SK-N-SH treated with all-trans-retinoic acid at 6 μM for 48 hours (cell line): ENCODE data around the gene SHB.

ENCODE experiments used
- ATAC-seq: fragments of 200-7000 bp; cut with Tn5 transposase; 3 replicates; pipeline ENCODE4 v1.9.1; 2020; ENCODE audit warnings: mild to moderate bottlenecking, moderate library complexity
- ARNTL ChIP-seq: fragments of 450-650 bp; formaldehyde crosslinking; IDR thresholded peaks from 2 replicates; pipeline ENCODE4 v1.5.0; 2020; ENCODE audit warnings: low read depth, mild to moderate bottlenecking, moderate library complexity, borderline replicate concordance
- BACH2 ChIP-seq: fragments of 250-450 bp; sonication (Bioruptor Pico); IDR thresholded peaks from 2 replicates; pipeline ENCODE4 v1.9.0; 2021; ENCODE audit warnings: mild to moderate bottlenecking, borderline replicate concordance
- CREB5 ChIP-seq: fragments of 250-450 bp; sonication (Bioruptor Pico); IDR thresholded peaks from 2 replicates; pipeline ENCODE4 v1.5.1; 2020; ENCODE audit warnings: low read depth, mild to moderate bottlenecking, moderate library complexity
- CSDC2 ChIP-seq: fragments of 250-450 bp; sonication (Bioruptor Pico); IDR thresholded peaks from 2 replicates; pipeline ENCODE4 v1.5.0; 2020; ENCODE audit warnings: mild to moderate bottlenecking, moderate library complexity
- CSRNP3 ChIP-seq: fragments of 250-450 bp; sonication (Bioruptor Pico); IDR thresholded peaks from 2 replicates; pipeline ENCODE4 v1.5.1; 2021; ENCODE audit warnings: mild to moderate bottlenecking, moderate library complexity
- ESRRG ChIP-seq: fragments of 250-450 bp; sonication (Bioruptor Pico); IDR thresholded peaks from 2 replicates; pipeline ENCODE4 v1.6.1; 2021; ENCODE audit warnings: mild to moderate bottlenecking
- ISL1 ChIP-seq: fragments of 250-450 bp; sonication (Bioruptor Pico); IDR thresholded peaks from 2 replicates; pipeline ENCODE4 v2.1.2; 2022; ENCODE audit warnings: mild to moderate bottlenecking, moderate library complexity
- PATZ1 ChIP-seq: fragments of 250-450 bp; sonication (Bioruptor Pico); IDR thresholded peaks from 2 replicates; pipeline ENCODE4 v1.8.0; 2020; ENCODE audit warnings: mild to moderate bottlenecking, moderate library complexity, borderline replicate concordance
- POU6F1 ChIP-seq: fragments of 250-450 bp; sonication (Bioruptor Pico); IDR thresholded peaks from 2 replicates; pipeline ENCODE4 v1.8.0; 2021; ENCODE audit warnings: low read depth, mild to moderate bottlenecking, moderate library complexity, borderline replicate concordance
- PPARA ChIP-seq: fragments of 250-450 bp; sonication (Bioruptor Pico); IDR thresholded peaks from 2 replicates; pipeline ENCODE4 v1.5.0; 2020; ENCODE audit warnings: mild to moderate bottlenecking, borderline replicate concordance
- RARB ChIP-seq: fragments of 250-450 bp; sonication (Bioruptor Pico); IDR thresholded peaks from 2 replicates; pipeline ENCODE4 v1.8.0; 2021; ENCODE audit warnings: mild to moderate bottlenecking, moderate library complexity
- SNAI2 ChIP-seq: fragments of 250-450 bp; sonication (Bioruptor Pico); IDR thresholded peaks from 2 replicates; pipeline ENCODE4 v1.5.0; 2020; ENCODE audit warnings: mild to moderate bottlenecking, moderate library complexity
- TCF4 ChIP-seq: fragments of 250-450 bp; sonication (Bioruptor Pico); IDR thresholded peaks from 2 replicates; pipeline ENCODE4 v1.8.0; 2021; ENCODE audit warnings: mild to moderate bottlenecking, moderate library complexity, borderline replicate concordance
- TOX ChIP-seq: fragments of 250-450 bp; sonication (Bioruptor Pico); IDR thresholded peaks from 2 replicates; pipeline ENCODE4 v1.8.0; 2021; ENCODE audit warnings: mild to moderate bottlenecking, moderate library complexity, borderline replicate concordance
- ZC3H10 ChIP-seq: fragments of 250-450 bp; sonication (Bioruptor Pico); IDR thresholded peaks from 2 replicates; pipeline ENCODE4 v1.5.1; 2021; ENCODE audit warnings: mild to moderate bottlenecking, moderate library complexity
- ZFP3 ChIP-seq: fragments of 250-450 bp; sonication (Bioruptor Pico); IDR thresholded peaks from 2 replicates; pipeline ENCODE4 v1.5.0; 2020; ENCODE audit warnings: mild to moderate bottlenecking, moderate library complexity
- ZFP30 ChIP-seq: fragments of 450-650 bp; formaldehyde crosslinking; IDR thresholded peaks from 2 replicates; pipeline ENCODE4 v1.5.0; 2022; ENCODE audit warnings: mild to moderate bottlenecking, moderate library complexity
- ZNF70 ChIP-seq: fragments of 450-650 bp; formaldehyde crosslinking; IDR thresholded peaks from 2 replicates; pipeline ENCODE4 v1.5.0; 2020; ENCODE audit warnings: mild to moderate bottlenecking, moderate library complexity
- ZNF8 ChIP-seq: fragments of 450-650 bp; formaldehyde crosslinking; IDR thresholded peaks from 2 replicates; pipeline ENCODE4 v1.5.0; 2020; ENCODE audit warnings: mild to moderate bottlenecking, moderate library complexity

Gene SHB

DNA sequence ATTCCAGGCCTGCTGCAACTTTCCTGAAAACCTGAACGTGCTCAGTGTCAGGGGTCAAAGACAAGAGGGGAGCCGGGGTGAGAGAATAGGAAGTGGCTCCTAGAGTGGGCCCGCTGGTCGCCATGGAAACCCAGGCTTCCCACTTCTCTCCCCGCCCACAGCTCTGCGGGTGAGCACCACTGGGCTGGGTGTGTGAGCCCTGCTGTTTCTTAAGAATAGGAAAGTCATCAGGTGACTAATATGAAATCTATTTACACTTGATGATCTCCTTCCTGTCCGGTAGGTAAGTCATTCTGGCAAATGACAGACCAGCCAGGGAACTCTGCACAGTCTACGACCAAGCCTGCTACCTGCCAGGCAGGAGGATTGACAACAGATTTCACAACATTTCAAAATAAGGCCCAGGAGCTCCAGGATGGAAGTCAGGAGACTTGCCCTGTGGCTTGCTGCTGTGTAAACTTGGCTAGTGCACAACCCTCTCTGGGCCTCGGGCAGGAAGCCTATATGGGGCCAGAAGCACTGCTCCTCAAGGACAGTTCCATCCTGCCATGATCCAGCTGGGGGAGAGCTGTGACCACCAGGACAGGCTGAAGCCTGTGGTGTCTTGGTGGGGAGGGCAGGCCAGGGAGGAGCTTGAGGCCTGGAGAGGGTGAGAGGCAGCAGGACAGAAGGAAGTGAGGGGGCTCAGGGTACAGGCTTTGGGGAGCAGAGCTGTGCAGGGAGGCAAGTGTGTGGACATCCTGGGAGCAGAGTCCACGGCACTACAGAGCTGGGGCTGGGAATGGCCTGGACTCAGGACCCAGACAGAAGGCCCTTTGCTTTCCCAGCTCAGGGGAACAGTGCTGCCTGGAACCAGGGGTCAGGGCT is 60.6 kb downstream of the SHB start:
- TF ChIP-seq ZNF70 (CRISPR knock-in tag) (no peak), SNAI2 (CRISPR knock-in tag) (no peak), CSDC2 (no peak), ZC3H10 (CRISPR knock-in tag) (no peak), POU6F1 (CRISPR knock-in tag) (no peak), PATZ1 (CRISPR knock-in tag) (no peak), RARB (CRISPR knock-in tag) (no peak), PPARA (no peak), ZFP3 (CRISPR knock-in tag) (no peak), ISL1 (CRISPR knock-in tag) (no peak)
- ATAC-seq: peak; percentile 73

GRCh38 chr9:38007016-38007415 is 62.0 kb downstream of the SHB start:
- TF ChIP-seq TOX (CRISPR knock-in tag): no peak
- no peak for TF ChIP-seq CREB5 (CRISPR knock-in tag)
- TF ChIP-seq POU6F1 (CRISPR knock-in tag): no peak
- no peak for TF ChIP-seq CSDC2
- TF ChIP-seq RARB (CRISPR knock-in tag): no peak
- TF ChIP-seq ZFP3 (CRISPR knock-in tag): no peak
- no peak for TF ChIP-seq ZFP30 (CRISPR knock-in tag)
- TF ChIP-seq ZNF70 (CRISPR knock-in tag): no peak
- TF ChIP-seq PPARA: no peak
- no peak for TF ChIP-seq ISL1 (CRISPR knock-in tag)
- no peak for TF ChIP-seq CSRNP3 (CRISPR knock-in tag)
- TF ChIP-seq TCF4 (CRISPR knock-in tag): no peak
- TF ChIP-seq PATZ1 (CRISPR knock-in tag): no peak
- no peak for TF ChIP-seq BACH2 (CRISPR knock-in tag)
- no peak for TF ChIP-seq ARNTL (CRISPR knock-in tag)
- TF ChIP-seq ZC3H10 (CRISPR knock-in tag): no peak
- no peak for TF ChIP-seq ESRRG (CRISPR knock-in tag)
- TF ChIP-seq SNAI2 (CRISPR knock-in tag): no peak
- TF ChIP-seq ZNF8 (CRISPR knock-in tag): no peak
- TF ChIP-seq, all 23 proteins: peak for 0
- ATAC-seq: no peak
